GM20431 (cell line): ENCODE results near the gene MLPH.
"Not testable (repeated sequence)": the region's sequence is repeated elsewhere in the genome, so short reads cannot be mapped to it uniquely, and the experiment has no call there.

Experiments
- in situ Hi-C: fragments of 300-500 bp; cut with MseI, MboI; formaldehyde crosslinking; loops from one replicate; pipeline ENCODE4 v1.15.0; 2020; ENCODE audit warnings: low sequenced_read_pairs; ENCODE audit not compliant: unreplicated experiment

The MLPH gene

GRCh38 chr2:237456200-237456843 is 30.7 kb upstream of the MLPH start:
- in situ Hi-C loops = no loop called here

- in situ Hi-C loops = no loop called here
Observed at GRCh38 chr2:237457388-237457941, 29.6 kb upstream of the MLPH start.

- in situ Hi-C loops = no loop called here
Observed at GRCh38 chr2:237458519-237458918, 28.5 kb upstream of the MLPH start.

GRCh38 chr2:237459226-237459625 is 27.8 kb upstream of the MLPH start:
- in situ Hi-C loops = no loop called here

- in situ Hi-C loops = no loop called here
Observed at GRCh38 chr2:237459741-237460174, 27.3 kb upstream of the MLPH start.

- in situ Hi-C loops = no loop called here
Observed at GRCh38 chr2:237464757-237465391, 22.2 kb upstream of the MLPH start.

GRCh38 chr2:237465515-237466148 is 21.4 kb upstream of the MLPH start:
- in situ Hi-C loops = no loop called here

GRCh38 chr2:237466211-237466610 is 20.8 kb upstream of the MLPH start:
- in situ Hi-C loops = no loop called here

GRCh38 chr2:237467447-237468179 is 19.4 kb upstream of the MLPH start:
- in situ Hi-C loops = no loop called here

GRCh38 chr2:237469410-237469809 is 17.6 kb upstream of the MLPH start:
- in situ Hi-C loops = not testable (repeated sequence)

GRCh38 chr2:237469849-237470248 is 17.2 kb upstream of the MLPH start:
- in situ Hi-C loops = no loop called here

- in situ Hi-C loops = no loop called here
Observed at GRCh38 chr2:237470914-237471313, 16.1 kb upstream of the MLPH start.

- in situ Hi-C loops = no loop called here
Observed at GRCh38 chr2:237471438-237472186, 15.4 kb upstream of the MLPH start.

GRCh38 chr2:237472187-237472712 is 14.8 kb upstream of the MLPH start:
- in situ Hi-C loops = no loop called here

- in situ Hi-C loops = no loop called here
Observed at GRCh38 chr2:237472909-237473877, 13.9 kb upstream of the MLPH start.

GRCh38 chr2:237473878-237474441 is 13.1 kb upstream of the MLPH start:
- in situ Hi-C loops = no loop called here

- in situ Hi-C loops = no loop called here
Observed at GRCh38 chr2:237474442-237474911, 12.6 kb upstream of the MLPH start.
